ENCODE results near the gene GPI.

GPI gene

DNA sequence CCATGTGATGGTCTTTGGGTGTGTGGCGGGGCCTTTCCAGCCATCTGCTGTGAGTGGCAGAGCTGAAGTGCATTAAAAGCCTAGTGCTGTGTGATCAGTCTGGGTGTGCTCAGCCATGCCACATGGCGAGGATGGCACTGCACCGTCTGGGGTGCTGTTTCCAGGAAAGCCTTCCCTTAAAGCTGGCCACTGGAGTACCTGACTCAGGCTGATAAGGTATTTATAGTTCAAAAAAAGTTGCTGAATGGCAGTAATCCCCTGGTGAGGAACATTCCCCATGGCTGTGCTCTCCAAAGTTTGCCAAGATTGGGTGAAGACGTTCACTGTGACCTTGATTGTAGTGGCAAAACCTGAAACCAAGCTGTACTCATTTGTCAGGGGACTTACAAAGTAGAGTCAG, 6.0 kb downstream of the GPI start:
- TF ChIP-seq, protein P1, sequence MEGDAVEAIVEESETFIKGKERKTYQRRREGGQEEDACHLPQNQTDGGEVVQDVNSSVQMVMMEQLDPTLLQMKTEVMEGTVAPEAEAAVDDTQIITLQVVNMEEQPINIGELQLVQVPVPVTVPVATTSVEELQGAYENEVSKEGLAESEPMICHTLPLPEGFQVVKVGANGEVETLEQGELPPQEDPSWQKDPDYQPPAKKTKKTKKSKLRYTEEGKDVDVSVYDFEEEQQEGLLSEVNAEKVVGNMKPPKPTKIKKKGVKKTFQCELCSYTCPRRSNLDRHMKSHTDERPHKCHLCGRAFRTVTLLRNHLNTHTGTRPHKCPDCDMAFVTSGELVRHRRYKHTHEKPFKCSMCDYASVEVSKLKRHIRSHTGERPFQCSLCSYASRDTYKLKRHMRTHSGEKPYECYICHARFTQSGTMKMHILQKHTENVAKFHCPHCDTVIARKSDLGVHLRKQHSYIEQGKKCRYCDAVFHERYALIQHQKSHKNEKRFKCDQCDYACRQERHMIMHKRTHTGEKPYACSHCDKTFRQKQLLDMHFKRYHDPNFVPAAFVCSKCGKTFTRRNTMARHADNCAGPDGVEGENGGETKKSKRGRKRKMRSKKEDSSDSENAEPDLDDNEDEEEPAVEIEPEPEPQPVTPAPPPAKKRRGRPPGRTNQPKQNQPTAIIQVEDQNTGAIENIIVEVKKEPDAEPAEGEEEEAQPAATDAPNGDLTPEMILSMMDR (IDR thresholded peaks at IDR 0.05; ENCODE audit: insufficient read depth, low read depth, low read length, missing control alignments) = no peak

DNA sequence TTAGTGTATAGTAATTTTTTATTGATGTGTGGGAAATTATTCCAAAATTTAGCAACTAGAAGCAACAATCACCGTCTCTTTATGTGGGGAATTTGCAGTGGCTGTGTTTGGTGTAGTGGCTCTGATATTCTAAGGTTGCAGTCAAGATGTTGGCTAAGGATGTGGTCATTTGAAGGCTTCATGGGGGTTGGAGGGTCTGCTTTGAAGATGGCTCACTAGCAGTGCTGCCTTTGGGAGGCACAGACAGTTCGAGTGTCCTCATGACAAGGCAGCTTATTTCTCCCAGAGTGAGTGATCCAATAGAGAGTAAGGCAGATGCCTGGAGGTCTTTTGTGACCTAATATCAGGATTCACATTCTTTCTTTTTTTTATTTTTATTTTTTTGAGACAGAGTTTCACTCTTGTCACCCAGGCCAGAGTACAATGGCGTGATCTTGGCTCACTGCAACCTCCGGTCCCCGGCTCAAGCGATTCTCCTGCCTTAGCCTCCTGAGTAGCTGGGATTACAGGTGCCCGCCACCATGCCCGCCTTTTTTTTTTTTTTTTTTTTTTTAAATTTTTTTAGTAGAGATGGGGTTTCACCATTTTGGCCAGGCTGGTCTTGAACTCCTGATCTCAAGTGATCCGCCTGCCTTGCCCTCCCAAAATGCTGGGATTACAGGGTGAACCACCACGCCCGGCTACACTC, 8.7 kb downstream of the GPI start:
- no peak overlapping the region for H3K4me3 ChIP-seq (ENCODE audit: low read depth, low read length)
- TF ChIP-seq, protein P1 (IDR thresholded peaks at IDR 0.05; ENCODE audit: insufficient read depth, low read depth, low read length, missing control alignments) = no peak
- DNase-seq (ENCODE audit: low read depth) = no peak

More for the DNA sequence above, 6.0 kb downstream of the GPI start:
- DNase-seq (ENCODE audit: low read depth) = no peak
- no peak overlapping the region for H3K4me3 ChIP-seq (ENCODE audit: low read depth, low read length)

DNA sequence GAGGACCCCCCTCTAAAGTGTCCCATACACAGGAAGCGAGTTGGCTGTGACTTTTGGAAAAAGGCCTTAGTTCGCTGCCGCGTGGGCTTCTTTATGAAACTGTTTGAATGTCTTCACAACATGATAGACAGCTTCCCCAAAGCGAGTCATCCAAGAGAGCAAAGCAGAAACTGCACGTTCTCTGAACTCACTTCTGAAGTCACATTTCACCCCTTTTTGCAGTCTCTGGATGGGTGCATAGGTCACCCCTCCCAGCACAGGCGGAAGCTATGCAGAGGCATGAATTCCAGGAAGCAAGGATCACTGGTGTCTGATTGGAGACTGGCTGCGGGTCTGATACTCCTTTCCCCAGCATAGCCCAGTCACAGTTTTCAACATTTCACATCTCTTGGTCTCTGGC, 10.6 kb downstream of the GPI start:
- TF ChIP-seq, protein P1 (IDR thresholded peaks at IDR 0.05; ENCODE audit: insufficient read depth, low read depth, low read length, missing control alignments) = no peak
- DNase-seq (ENCODE audit: low read depth) = no peak

DNA sequence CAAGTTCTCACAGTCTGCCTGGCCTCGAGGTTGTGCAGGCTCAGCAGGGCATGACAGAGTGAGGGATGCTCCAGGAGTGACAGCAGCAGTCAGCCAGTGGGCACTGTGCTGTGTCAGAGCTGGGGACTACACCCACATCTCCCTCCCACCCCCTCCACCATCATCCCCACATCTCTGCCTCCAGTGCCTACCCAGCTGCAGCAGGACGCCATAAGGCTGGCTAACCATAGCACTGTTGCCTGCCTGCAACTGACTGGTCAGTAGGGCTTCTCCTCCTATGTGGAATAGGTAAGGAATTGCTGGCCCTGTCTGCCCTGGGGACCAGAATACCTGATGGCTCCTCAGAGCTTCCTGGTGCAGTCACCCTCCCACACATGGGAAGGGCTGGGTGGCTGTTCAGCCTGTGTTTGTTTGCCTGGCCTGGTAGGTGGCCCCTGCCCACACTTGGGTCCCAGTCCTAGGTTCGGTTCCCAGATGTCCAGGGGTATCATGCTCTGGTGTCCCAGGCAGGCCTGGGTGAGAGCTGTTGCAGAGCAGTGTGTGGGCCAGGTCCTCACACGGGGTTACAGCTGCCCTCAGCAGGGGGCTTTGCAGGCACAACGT, 15.7 kb downstream of the GPI start:
- TF ChIP-seq, protein P1 (IDR thresholded peaks at IDR 0.05; ENCODE audit: insufficient read depth, low read depth, low read length, missing control alignments) = no peak

More for the DNA sequence above, 10.6 kb downstream of the GPI start:
- H3K4me3 ChIP-seq (ENCODE audit: low read depth, low read length) = no peak overlapping the region

DNA sequence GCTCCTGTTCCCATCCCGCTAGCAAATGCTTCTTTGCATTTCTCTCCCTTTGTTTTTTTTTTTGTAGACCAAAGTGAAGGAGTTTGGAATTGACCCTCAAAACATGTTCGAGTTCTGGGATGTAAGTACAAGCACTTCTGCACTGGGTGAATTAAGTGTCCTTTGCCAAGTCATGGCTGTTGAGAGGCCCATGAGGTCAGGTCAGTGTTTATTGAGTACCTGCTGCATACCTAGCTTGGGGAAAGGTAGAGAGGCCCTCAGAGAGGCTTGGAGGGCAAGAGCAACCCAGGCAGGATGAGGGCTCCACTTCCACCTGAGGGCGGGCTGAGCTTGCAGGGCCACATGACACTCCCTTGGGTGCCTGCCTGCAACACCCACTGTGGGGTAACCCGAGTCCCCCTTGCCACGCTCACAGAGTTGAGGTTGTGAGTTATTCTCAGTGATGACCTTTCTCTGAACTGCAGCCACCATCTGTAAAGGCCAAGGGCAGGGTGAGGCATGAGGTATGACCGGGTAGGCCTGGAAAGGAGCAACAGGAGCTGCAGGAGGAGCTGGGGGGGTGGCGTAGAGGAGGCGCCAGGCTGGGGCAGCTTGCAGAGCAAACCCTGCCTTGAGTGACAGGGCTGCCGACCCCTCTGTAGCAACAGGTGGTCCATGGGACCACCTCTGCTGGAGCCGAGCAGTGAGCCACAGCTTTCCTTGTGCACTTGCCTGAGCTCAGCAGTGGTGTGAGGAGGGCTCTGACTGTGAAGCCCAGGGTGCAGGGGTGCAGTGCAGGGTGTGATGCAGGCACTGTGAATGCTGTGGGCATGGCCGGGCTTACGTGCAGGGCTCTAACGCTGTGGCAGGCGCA, 16.6 kb downstream of the GPI start:
- TF ChIP-seq, protein P1 (IDR thresholded peaks at IDR 0.05; ENCODE audit: insufficient read depth, low read depth, low read length, missing control alignments) = no peak
- H3K4me3 ChIP-seq (ENCODE audit: low read depth, low read length) = no peak overlapping the region
- DNase-seq (ENCODE audit: low read depth) = no peak

More for the DNA sequence above, 15.7 kb downstream of the GPI start:
- DNase-seq (ENCODE audit: low read depth) = no peak
- no peak overlapping the region for H3K4me3 ChIP-seq (ENCODE audit: low read depth, low read length)

DNA sequence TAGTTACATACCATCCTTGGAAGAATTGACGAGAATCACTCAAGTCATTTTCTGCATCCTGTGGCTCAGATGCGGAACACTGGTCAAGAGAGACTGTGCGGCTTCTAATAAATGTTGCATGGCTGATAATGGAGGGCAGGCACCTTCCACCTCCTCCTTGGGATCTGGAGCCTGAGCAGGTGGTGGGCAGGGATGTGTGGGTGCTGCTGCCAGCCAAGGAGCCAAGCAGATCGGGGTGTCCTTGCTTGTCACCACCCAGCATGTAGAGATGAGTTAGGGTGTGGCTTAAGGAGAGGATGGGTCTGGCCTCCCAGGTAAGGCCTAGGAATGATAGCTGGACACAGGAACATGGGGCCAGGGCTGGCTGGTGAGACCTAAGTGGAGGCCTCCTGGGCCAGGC, 17.5 kb downstream of the GPI start:
- DNase-seq (ENCODE audit: low read depth) = no peak
- no peak overlapping the region for H3K4me3 ChIP-seq (ENCODE audit: low read depth, low read length)
- TF ChIP-seq, protein P1 (IDR thresholded peaks at IDR 0.05; ENCODE audit: insufficient read depth, low read depth, low read length, missing control alignments) = no peak
